ENCODE measurements around the gene JPH3.

GRCh38 chr16:87741700-87742415 is 139.6 kb downstream of the JPH3 start:
- TF ChIP-seq POLR2A (IDR thresholded peaks at IDR 0.05; ENCODE audit: low read length) (no peak), GATA1 (IDR thresholded peaks at IDR 0.05; ENCODE audit: low read depth, low read length) (no peak)
